Natural killer cell (primary cell): ENCODE measurements around the gene AKAP6. TPM values are rescaled to one million over a fixed set of nuclear protein-coding genes. Genes with fewer than 3 reads are reported as not detected.

ENCODE experiments used
- ATAC-seq, 3 donors: fragments of 150-1000 bp in 2 of 3; fragments of 200-7000 bp in 1 of 3; cut with Tn5 transposase; 1 replicate in 1 of 3; 2 replicates in 2 of 3; pipeline ENCODE4 v1.10.0; 2021; ENCODE audit warnings: mild to moderate bottlenecking in 2 of 3, moderate library complexity in 2 of 3
- DNase-seq, 2 donors: peaks; one replicate each; pipeline versions ENCODE4 v3.0.0 to v3.0.0-alpha.2; 2013 to 2021; ENCODE audit warnings: mixed read lengths in 1 of 2
- H3K27ac ChIP-seq: one replicate; pipeline ENCODE4 v1.5.1; 2013; ENCODE audit warnings: mild to moderate bottlenecking, low read length
- H3K27me3 ChIP-seq: one replicate; pipeline ENCODE4 v1.6.1; 2013; ENCODE audit warnings: low read length; ENCODE audit not compliant: control insufficient read depth, insufficient read depth
- H3K36me3 ChIP-seq: one replicate; pipeline ENCODE4 v1.6.1; 2013; ENCODE audit warnings: low read length; ENCODE audit not compliant: control insufficient read depth, insufficient read depth
- H3K4me1 ChIP-seq: one replicate; pipeline ENCODE4 v1.6.1; 2013; ENCODE audit warnings: low read length; ENCODE audit not compliant: control insufficient read depth, insufficient read depth
- H3K4me3 ChIP-seq: one replicate; pipeline ENCODE4 v1.5.1; 2013; ENCODE audit warnings: low read length
- H3K9me3 ChIP-seq: one replicate; pipeline ENCODE4 v1.6.1; 2013; ENCODE audit warnings: low read length; ENCODE audit not compliant: control insufficient read depth, insufficient read depth
- H3K27ac Mint-ChIP-seq, 2 donors: one replicate each; pipeline ENCODE4 v1.8.0; 2022; ENCODE audit warnings: mild to moderate bottlenecking in 2 of 2, mixed read lengths in 2 of 2, moderate library complexity in 1 of 2
- H3K27me3 Mint-ChIP-seq, 2 donors: one replicate each; pipeline ENCODE4 v1.8.0; 2022; ENCODE audit warnings: low read depth in 2 of 2, mixed read lengths in 2 of 2
- H3K36me3 Mint-ChIP-seq: one replicate; pipeline ENCODE4 v1.8.0; 2022; ENCODE audit warnings: mixed read lengths
- H3K4me1 Mint-ChIP-seq, 2 donors: one replicate each; pipeline ENCODE4 v1.8.0; 2022; ENCODE audit warnings: mixed read lengths in 2 of 2
- H3K4me3 Mint-ChIP-seq: one replicate; pipeline ENCODE4 v1.8.0; 2022; ENCODE audit warnings: mild to moderate bottlenecking, moderate library complexity, mixed read lengths
- H3K9me3 Mint-ChIP-seq, 2 donors: one replicate each; pipeline ENCODE4 v1.8.0; 2022; ENCODE audit warnings: mixed read lengths in 2 of 2
- WGBS: methylation state at CpG from one replicate; pipeline ENCODE4 v1.1.7; 2013; ENCODE audit warnings: missing lambda C conversion rate; ENCODE audit not compliant: insufficient coverage; 5-methylcytosine and 5-hydroxymethylcytosine counted together
- intact Hi-C: fragments of 100-400 bp; cut with micrococcal nuclease; formaldehyde crosslinking; loops from one replicate; pipeline ENCODE4 v1.14.2; 2022
- total RNA-seq, 4 donors: library from RNA; stranded (reverse); fragments of 120-200 nt in 1 of 4; gene quantifications; one replicate each; pipeline versions ENCODE4 v1.2.3 to v1.2.4, GENCODE V29; 2013 to 2022
- TF ChIP-seq, protein P1 (sequence below): fragments of 200-600 bp; IDR thresholded peaks from one replicate; pipeline ENCODE4 v1.8.0; 2022; ENCODE audit warnings: antibody characterized with exemption

Gene AKAP6
- total RNA-seq, 3 donors from 2014 or later (not counting 1 experiment from before 2014, with no cell fraction given) = 0.21 to 1.3 (median 0.80) TPM

DNA sequence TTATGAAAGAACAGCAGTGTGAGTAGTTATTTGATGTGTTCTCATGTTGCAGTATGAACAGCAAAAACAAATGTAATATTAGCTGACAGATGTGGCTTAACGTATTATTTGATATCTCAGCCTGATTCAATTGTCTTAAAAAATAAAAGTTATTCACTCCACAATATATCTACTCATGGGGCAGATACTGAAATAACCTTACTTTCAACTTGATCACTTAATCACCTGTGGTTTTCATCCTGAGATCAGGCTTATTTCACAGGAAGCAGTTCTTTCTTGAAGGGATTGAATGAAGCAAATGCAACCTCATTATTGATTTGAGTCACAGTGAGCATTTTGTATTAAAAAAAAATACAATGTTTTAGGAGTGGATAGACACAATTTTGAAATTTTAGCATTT lies 90.3 kb downstream of the AKAP6 start:
- DNase-seq = no peak
- Mint-ChIP-seq H3K4me1 (no peaks in the 10 kb centered on the region), H3K27ac (no peak overlapping the region), H3K4me3 (no peak overlapping the region), H3K36me3 (no peaks in the 10 kb centered on the region), H3K27me3 (no peaks in the 10 kb centered on the region), H3K9me3 (peaks cover 0 to under 1% of the 10 kb centered on the region in 2 donors)
- H3K4me3 ChIP-seq = no peak overlapping the region
- no peaks in the 10 kb centered on the region for H3K36me3 ChIP-seq
- ATAC-seq = no peak
- peaks cover 3% of the 10 kb centered on the region for H3K9me3 ChIP-seq
- H3K4me1 ChIP-seq = no peaks in the 10 kb centered on the region
- intact Hi-C loops = no loop called here
- TF ChIP-seq, protein P1, sequence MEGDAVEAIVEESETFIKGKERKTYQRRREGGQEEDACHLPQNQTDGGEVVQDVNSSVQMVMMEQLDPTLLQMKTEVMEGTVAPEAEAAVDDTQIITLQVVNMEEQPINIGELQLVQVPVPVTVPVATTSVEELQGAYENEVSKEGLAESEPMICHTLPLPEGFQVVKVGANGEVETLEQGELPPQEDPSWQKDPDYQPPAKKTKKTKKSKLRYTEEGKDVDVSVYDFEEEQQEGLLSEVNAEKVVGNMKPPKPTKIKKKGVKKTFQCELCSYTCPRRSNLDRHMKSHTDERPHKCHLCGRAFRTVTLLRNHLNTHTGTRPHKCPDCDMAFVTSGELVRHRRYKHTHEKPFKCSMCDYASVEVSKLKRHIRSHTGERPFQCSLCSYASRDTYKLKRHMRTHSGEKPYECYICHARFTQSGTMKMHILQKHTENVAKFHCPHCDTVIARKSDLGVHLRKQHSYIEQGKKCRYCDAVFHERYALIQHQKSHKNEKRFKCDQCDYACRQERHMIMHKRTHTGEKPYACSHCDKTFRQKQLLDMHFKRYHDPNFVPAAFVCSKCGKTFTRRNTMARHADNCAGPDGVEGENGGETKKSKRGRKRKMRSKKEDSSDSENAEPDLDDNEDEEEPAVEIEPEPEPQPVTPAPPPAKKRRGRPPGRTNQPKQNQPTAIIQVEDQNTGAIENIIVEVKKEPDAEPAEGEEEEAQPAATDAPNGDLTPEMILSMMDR = no peak
- no peak overlapping the region for H3K27ac ChIP-seq
- no peaks in the 10 kb centered on the region for H3K27me3 ChIP-seq
- WGBS = 100% methylated on average over 1 of the region's 1 CpG

DNA sequence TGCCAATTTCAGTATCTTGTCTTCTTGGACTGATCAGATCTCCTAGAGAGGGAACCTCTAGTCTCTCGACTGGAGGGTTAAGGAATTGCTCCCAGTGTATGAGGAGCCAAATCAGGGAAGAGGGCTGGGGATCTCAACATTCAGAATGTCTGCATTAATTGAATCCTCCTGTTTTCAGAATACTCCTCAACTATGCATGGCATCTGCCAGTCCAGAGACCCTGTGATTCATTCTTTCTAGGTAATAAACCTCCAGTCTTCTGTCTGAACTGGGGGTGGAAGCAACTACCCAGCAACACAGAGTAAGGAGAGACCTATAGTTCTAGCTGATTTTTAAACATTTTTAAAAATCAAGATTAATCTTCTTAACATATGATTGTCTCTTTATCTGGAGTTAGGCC lies 92.7 kb downstream of the AKAP6 start:
- peaks cover 0 to 2% of the 10 kb centered on the region in 2 donors for H3K9me3 Mint-ChIP-seq
- DNase-seq (no peak), ATAC-seq (no peak)
- no peaks in the 10 kb centered on the region for H3K36me3 ChIP-seq
- H3K27me3 Mint-ChIP-seq = no peaks in the 10 kb centered on the region
- no peaks in the 10 kb centered on the region for H3K36me3 Mint-ChIP-seq
- no peak overlapping the region for H3K27ac Mint-ChIP-seq
- H3K9me3 ChIP-seq = peaks cover 3% of the 10 kb centered on the region
- TF ChIP-seq, protein P1 = no peak
- 64% methylated on average over 1 of the region's 1 CpG for WGBS
- H3K27ac ChIP-seq = no peak overlapping the region
- no peaks in the 10 kb centered on the region for H3K27me3 ChIP-seq
- H3K4me3 ChIP-seq = no peak overlapping the region
- H3K4me1 ChIP-seq = no peaks in the 10 kb centered on the region
- no peak overlapping the region for H3K4me3 Mint-ChIP-seq
- intact Hi-C loops = no loop called here
- no peaks in the 10 kb centered on the region for H3K4me1 Mint-ChIP-seq

DNA sequence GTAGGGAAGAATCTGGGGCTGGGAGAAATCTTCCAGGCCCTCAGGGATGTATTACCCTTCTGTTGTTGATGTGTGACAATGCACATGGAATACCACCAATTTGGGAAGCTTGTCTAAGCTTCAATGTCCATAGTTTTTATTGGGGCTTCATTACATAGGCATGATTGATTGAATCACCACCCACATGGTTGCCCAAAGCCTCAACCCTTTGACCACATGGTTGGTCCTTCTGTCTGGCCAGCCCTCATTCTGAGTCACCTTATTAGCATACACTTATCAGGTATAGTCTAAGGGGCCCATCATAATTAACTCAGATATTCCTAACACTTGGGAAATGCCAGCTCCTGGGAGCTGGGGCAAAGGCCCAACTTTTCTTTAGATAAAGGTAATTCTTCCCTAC lies 93.3 kb downstream of the AKAP6 start:
- Mint-ChIP-seq H3K4me3 (no peak overlapping the region), H3K4me1 (no peaks in the 10 kb centered on the region), H3K9me3 (peaks cover 0 to 2% of the 10 kb centered on the region in 2 donors), H3K36me3 (no peaks in the 10 kb centered on the region), H3K27me3 (no peaks in the 10 kb centered on the region), H3K27ac (no peak overlapping the region)
- Histone ChIP-seq H3K27ac (no peak overlapping the region), H3K27me3 (no peaks in the 10 kb centered on the region), H3K4me3 (no peak overlapping the region), H3K36me3 (no peaks in the 10 kb centered on the region), H3K4me1 (no peaks in the 10 kb centered on the region), H3K9me3 (peaks cover 3% of the 10 kb centered on the region)
- DNase-seq (no peak), ATAC-seq (no peak)
- TF ChIP-seq, protein P1 = no peak
- intact Hi-C loops = no loop called here

DNA sequence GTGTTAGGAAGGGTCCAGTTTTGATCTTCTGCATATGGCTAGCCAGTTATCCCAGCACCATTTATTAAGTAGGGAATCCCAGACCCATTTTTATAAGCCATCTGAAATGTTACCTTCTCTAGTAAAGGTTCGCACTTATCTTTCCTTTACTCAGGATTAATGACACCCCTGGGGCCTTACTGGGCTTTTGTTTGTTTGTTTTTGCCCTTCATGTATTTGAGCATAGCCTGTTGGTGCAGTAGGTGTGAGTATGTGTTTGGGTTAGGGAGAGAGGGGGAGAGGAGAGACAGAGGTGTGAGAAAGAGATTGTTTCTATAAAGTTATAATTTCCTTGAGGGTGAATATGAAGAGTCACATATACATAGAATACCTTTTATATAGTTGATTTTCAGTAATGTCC lies 96.9 kb downstream of the AKAP6 start:
- no peaks in the 10 kb centered on the region for H3K36me3 ChIP-seq
- WGBS = 88% methylated on average over 1 of the region's 1 CpG
- DNase-seq (no peak), ATAC-seq (no peak)
- no peak overlapping the region for H3K4me3 ChIP-seq
- Mint-ChIP-seq H3K27ac (no peak overlapping the region), H3K27me3 (no peaks in the 10 kb centered on the region), H3K4me1 (no peaks in the 10 kb centered on the region), H3K9me3 (peaks cover 0 to 2% of the 10 kb centered on the region in 2 donors), H3K4me3 (no peak overlapping the region), H3K36me3 (no peaks in the 10 kb centered on the region)
- H3K27me3 ChIP-seq = no peaks in the 10 kb centered on the region
- no peak overlapping the region for H3K27ac ChIP-seq
- intact Hi-C loops = no loop called here
- TF ChIP-seq, protein P1 = no peak
- H3K9me3 ChIP-seq = peaks cover 3% of the 10 kb centered on the region
- H3K4me1 ChIP-seq = no peaks in the 10 kb centered on the region
